OCI-LY1 (cell line): ENCODE data around the gene SZT2.

Experiments
- H2AFZ ChIP-seq: fragments of 200-600 bp; sonication (generic), shearing (Covaris generic); 2 replicates; pipeline ENCODE4 v1.6.0; 2014; ENCODE audit warnings: antibody characterized with exemption, mild to moderate bottlenecking, low read length
- H3F3A ChIP-seq: fragments of 200-600 bp; sonication (generic), shearing (Covaris generic); 2 replicates; pipeline ENCODE4 v1.6.0; 2014; ENCODE audit warnings: mild to moderate bottlenecking, antibody characterized with exemption, low read length, moderate library complexity; ENCODE audit not compliant: insufficient read depth
- H3K27ac ChIP-seq: fragments of 200-600 bp; sonication (generic); 2 replicates; pipeline ENCODE4 v1.5.1; 2014; ENCODE audit warnings: low read length, mixed run types, mild to moderate bottlenecking, low read depth; ENCODE audit not compliant: poor library complexity, severe bottlenecking
- H3K27me3 ChIP-seq: fragments of 200-600 bp; sonication (generic); 2 replicates; pipeline ENCODE4 v1.6.0; 2014; ENCODE audit warnings: antibody characterized with exemption, mild to moderate bottlenecking, low read length, moderate library complexity; ENCODE audit not compliant: insufficient read depth
- H3K36me3 ChIP-seq: fragments of 200-600 bp; sonication (generic); 2 replicates; pipeline ENCODE4 v1.6.1; 2014; ENCODE audit warnings: mild to moderate bottlenecking, antibody characterized with exemption, low read length, moderate library complexity, mixed read lengths; ENCODE audit not compliant: insufficient read depth
- H3K4me1 ChIP-seq: fragments of 200-600 bp; sonication (generic); 2 replicates; pipeline ENCODE4 v1.5.1; 2014; ENCODE audit warnings: mild to moderate bottlenecking, low read length, moderate library complexity; ENCODE audit not compliant: insufficient read depth, severe bottlenecking
- H3K4me2 ChIP-seq: fragments of 200-600 bp; sonication (generic), shearing (Covaris generic); 2 replicates; pipeline ENCODE4 v1.6.1; 2014; ENCODE audit warnings: low read length
- H3K4me3 ChIP-seq: fragments of 200-600 bp; sonication (generic); 2 replicates; pipeline ENCODE4 v1.5.1; 2014; ENCODE audit warnings: low read length, low read depth, mild to moderate bottlenecking, mixed read lengths; ENCODE audit not compliant: poor library complexity, severe bottlenecking
- H3K79me2 ChIP-seq: fragments of 200-600 bp; shearing (Covaris generic); 2 replicates; pipeline ENCODE4 v1.6.1; 2016; ENCODE audit warnings: mixed run types, low read length, mixed read lengths; ENCODE audit not compliant: insufficient read depth
- H3K9ac ChIP-seq: fragments of 200-600 bp; sonication (generic), shearing (Covaris generic); 2 replicates; pipeline ENCODE4 v1.6.1; 2014; ENCODE audit warnings: mild to moderate bottlenecking, low read length, mixed read lengths
- H3K9me2 ChIP-seq: fragments of 200-600 bp; sonication (generic), shearing (Covaris generic); 2 replicates; pipeline ENCODE4 v1.6.1; 2014; ENCODE audit warnings: low read depth, mild to moderate bottlenecking, low read length, mixed read lengths
- H3K9me3 ChIP-seq: fragments of 200-600 bp; shearing (Covaris generic); 2 replicates; pipeline ENCODE4 v1.6.1; 2014; ENCODE audit warnings: low read length, mixed read lengths
- H4K20me1 ChIP-seq: fragments of 200-600 bp; sonication (generic), shearing (Covaris generic); 2 replicates; pipeline ENCODE4 v1.6.0; 2016; ENCODE audit warnings: mild to moderate bottlenecking, low read length; ENCODE audit not compliant: insufficient read depth
- CTCF ChIP-seq: fragments of 200-600 bp; sonication (generic), shearing (Covaris generic); IDR thresholded peaks from 2 replicates; pipeline ENCODE4 v1.5.1; 2017; ENCODE audit warnings: mild to moderate bottlenecking, antibody characterized with exemption, low read length, moderate library complexity, mixed read lengths
- EZH2 ChIP-seq: fragments of 200-600 bp; sonication (generic), shearing (Covaris generic); IDR thresholded peaks from 2 replicates; pipeline ENCODE4 v1.8.0; 2017; ENCODE audit warnings: borderline replicate concordance, mixed run types, mild to moderate bottlenecking, antibody characterized with exemption, low read length, moderate library complexity, mixed read lengths

SZT2 gene

GRCh38 chr1:43442756-43443155 is 53.1 kb downstream of the SZT2 start:
- Histone ChIP-seq H2AFZ (no peak overlapping the region), H3K9ac (no peak overlapping the region), H3K27ac (no peak overlapping the region), H3K79me2 (no peaks in the 10 kb centered on the region), H3K9me3 (no peaks in the 10 kb centered on the region), H3K36me3 (peaks cover 50% of the 10 kb centered on the region; the same call in 1 of the 2 replicates), H3F3A (no peaks in the 10 kb centered on the region), H3K9me2 (no peaks in the 10 kb centered on the region), H3K27me3 (no peaks in the 10 kb centered on the region), H4K20me1 (no peaks in the 10 kb centered on the region), H3K4me1 (no peaks in the 10 kb centered on the region), H3K4me2 (no peak overlapping the region), H3K4me3 (no peak overlapping the region)
- TF ChIP-seq CTCF (no peak), EZH2 (no peak)

DNA sequence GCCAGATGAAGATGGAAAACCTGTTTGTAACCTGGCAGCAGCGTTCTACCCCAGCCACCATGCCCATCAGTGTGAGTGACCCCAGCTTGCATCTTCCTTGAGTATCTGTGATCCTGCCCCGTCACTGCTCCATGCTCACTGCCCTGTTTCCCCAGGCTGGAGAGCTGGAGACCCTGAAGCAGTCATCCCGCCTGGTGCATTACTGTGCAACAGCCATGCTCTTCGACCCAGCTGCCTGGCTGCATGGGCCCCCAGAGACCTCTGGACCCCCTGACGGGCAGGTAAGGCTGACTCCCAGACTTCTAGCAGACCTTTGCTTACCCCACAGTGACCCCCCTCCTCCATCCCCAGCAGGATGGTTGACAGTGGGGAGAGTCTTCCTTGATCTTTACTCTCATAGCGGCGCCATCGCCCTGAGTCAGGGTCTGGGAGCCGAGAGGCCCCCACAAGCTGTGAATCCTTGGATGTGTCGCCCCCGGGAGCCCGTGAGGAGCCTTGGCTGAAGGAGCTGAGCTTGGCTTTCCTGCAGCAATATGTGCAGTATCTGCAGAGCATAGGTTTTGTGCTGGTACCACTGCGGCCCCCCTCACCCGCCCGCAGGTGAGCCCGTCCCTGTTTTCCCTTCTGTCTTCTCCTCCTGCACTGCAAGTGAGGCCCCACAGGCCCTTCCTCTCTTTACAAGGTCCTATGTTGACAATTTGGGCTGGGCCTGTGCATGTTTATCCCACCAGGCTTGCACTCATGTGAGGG is 53.7 kb downstream of the SZT2 start:
- Histone ChIP-seq H3K9me3 (no peaks in the 10 kb centered on the region), H3K4me2 (no peak overlapping the region), H3K9me2 (no peaks in the 10 kb centered on the region), H3F3A (no peaks in the 10 kb centered on the region), H3K79me2 (no peaks in the 10 kb centered on the region), H4K20me1 (no peaks in the 10 kb centered on the region), H3K4me3 (no peak overlapping the region), H3K27me3 (no peaks in the 10 kb centered on the region), H3K9ac (no peak overlapping the region), H3K4me1 (no peaks in the 10 kb centered on the region), H3K27ac (no peak overlapping the region), H2AFZ (no peak overlapping the region), H3K36me3 (peaks cover 54% of the 10 kb centered on the region; the same call in 1 of the 2 replicates)
- no peak for TF ChIP-seq EZH2
- TF ChIP-seq CTCF: no peak

- Histone ChIP-seq H3K9ac (no peak overlapping the region), H4K20me1 (no peaks in the 10 kb centered on the region), H3K9me2 (no peaks in the 10 kb centered on the region), H3K79me2 (no peaks in the 10 kb centered on the region), H3K27ac (no peak overlapping the region), H3F3A (no peaks in the 10 kb centered on the region), H3K4me1 (no peaks in the 10 kb centered on the region), H3K4me2 (no peak overlapping the region), H2AFZ (no peak overlapping the region), H3K4me3 (no peak overlapping the region), H3K9me3 (no peaks in the 10 kb centered on the region), H3K36me3 (peaks cover 63% of the 10 kb centered on the region; the same call in 1 of the 2 replicates), H3K27me3 (no peaks in the 10 kb centered on the region)
- TF ChIP-seq EZH2 (no peak), CTCF (no peak)
Measured at GRCh38 chr1:43444151-43444828, 54.6 kb downstream of the SZT2 start.
